ENCODE results near the gene ACTG1. TPM values are rescaled to one million over a fixed set of nuclear protein-coding genes. Genes with fewer than 3 reads are reported as not detected.
A peak's percentile ranks its signal among the peaks of the same experiment; 100 is the strongest.

ACTG1 gene
- total and polyA plus RNA-seq, 2 of the 13 experiments (the other 11 are each of a cell fraction or from before 2014, with no cell fraction given), result 973 to 1,138 TPM

GRCh38 chr17:81466564-81467472, 45.8 kb downstream of the ACTG1 start (continued):
- TF ChIP-seq RERE (CRISPR knock-in tag; IDR thresholded peaks at IDR 0.05; ENCODE audit: low read depth) (no peak), ZFP41 (CRISPR knock-in tag; IDR thresholded peaks at IDR 0.05; ENCODE audit: borderline replicate concordance) (no peak; the same call in 1 of the 2 replicates), LCORL (IDR thresholded peaks at IDR 0.05) (no peak), LCORL (CRISPR knock-in tag; IDR thresholded peaks at IDR 0.05) (peak; percentile 54; the same call in 1 of the 2 replicates), HNRNPLL (IDR thresholded peaks at IDR 0.05; ENCODE audit: low read depth, low read length, poor library complexity, severe bottlenecking) (peak; percentile 59), NRL (CRISPR knock-in tag; IDR thresholded peaks at IDR 0.05; ENCODE audit: borderline replicate concordance) (peak; percentile 56; the same call in 1 of the 2 replicates), ZBTB33 (CRISPR knock-in tag; IDR thresholded peaks at IDR 0.05) (no peak), HOXA9 (CRISPR knock-in tag; IDR thresholded peaks at IDR 0.05; ENCODE audit: borderline replicate concordance) (no peak), KAT8 (CRISPR knock-in tag; IDR thresholded peaks at IDR 0.05) (no peak), SMYD3 (CRISPR knock-in tag; IDR thresholded peaks at IDR 0.05) (no peak), TCF7 (IDR thresholded peaks at IDR 0.05; ENCODE audit: low read depth) (no peak)
